Stimulated activated CD4-positive, alpha-beta T cell treated with anti-CD3 and anti-CD28 coated beads, Interleukin-1b, Interleukin-23, amount 100 ng/mL, for 48 hours (primary cell): ENCODE measurements around the gene INTS3.

Source experiments
- DNase-seq: peaks from one replicate; pipeline ENCODE4 v3.0.0-alpha.2; 2020

Gene INTS3

GRCh38 chr1:153727463-153728304 is at the start of gene INTS3:
Gene INTS3, plus strand, starts transcription at chr1:153728050. Its CDS starts 585 bp downstream, at chr1:153728635.
- peak; percentile 100 for DNase-seq

- no peak for DNase-seq
Observed at GRCh38 chr1:153678519-153679336, 49.1 kb upstream of the INTS3 start, which contains the start of gene NPR1. Gene NPR1, plus strand, starts transcription at chr1:153678688. Its CDS starts 421 bp downstream, at chr1:153679109.

GRCh38 chr1:153679337-153680119 is 48.3 kb upstream of the INTS3 start:
- no peak for DNase-seq

- no peak for DNase-seq
Observed at GRCh38 chr1:153680120-153680403, 47.8 kb upstream of the INTS3 start.

GRCh38 chr1:153682730-153683129 is 45.1 kb upstream of the INTS3 start:
- no peak for DNase-seq

- no peak for DNase-seq
Observed at GRCh38 chr1:153683854-153684253, 44.0 kb upstream of the INTS3 start.

- DNase-seq, result no peak
Observed at GRCh38 chr1:153684892-153685291, 43.0 kb upstream of the INTS3 start.

GRCh38 chr1:153685544-153686340 is 42.1 kb upstream of the INTS3 start:
- DNase-seq, result no peak

- DNase-seq, result no peak
Observed at GRCh38 chr1:153687346-153688125, 40.3 kb upstream of the INTS3 start.

- DNase-seq, result no peak
Observed at GRCh38 chr1:153688276-153688675, 39.6 kb upstream of the INTS3 start.

- DNase-seq, result no peak
Observed at GRCh38 chr1:153688736-153689328, 39.0 kb upstream of the INTS3 start.

- DNase-seq, result no peak
Observed at GRCh38 chr1:153693466-153693865, 34.4 kb upstream of the INTS3 start.

- no peak for DNase-seq
Observed at GRCh38 chr1:153696741-153697140, 31.1 kb upstream of the INTS3 start.

- DNase-seq, result no peak
Observed at GRCh38 chr1:153697191-153698019, 30.4 kb upstream of the INTS3 start.

- DNase-seq, result no peak
Observed at GRCh38 chr1:153698020-153698922, 29.6 kb upstream of the INTS3 start.

- DNase-seq, result no peak
Observed at GRCh38 chr1:153698923-153699714, 28.7 kb upstream of the INTS3 start.

GRCh38 chr1:153699768-153700167 is 28.1 kb upstream of the INTS3 start:
- DNase-seq, result no peak

- DNase-seq, result no peak
Observed at GRCh38 chr1:153705484-153705883, 22.4 kb upstream of the INTS3 start.
